SKM-1 (cell line): ENCODE results near the gene MYO16.

ENCODE experiments used
- DNase-seq: peaks from one replicate; lab custom pipeline; 2025; ENCODE audit not compliant: unreplicated experiment; lab: John Stamatoyannopoulos, UW

Gene MYO16

DNA sequence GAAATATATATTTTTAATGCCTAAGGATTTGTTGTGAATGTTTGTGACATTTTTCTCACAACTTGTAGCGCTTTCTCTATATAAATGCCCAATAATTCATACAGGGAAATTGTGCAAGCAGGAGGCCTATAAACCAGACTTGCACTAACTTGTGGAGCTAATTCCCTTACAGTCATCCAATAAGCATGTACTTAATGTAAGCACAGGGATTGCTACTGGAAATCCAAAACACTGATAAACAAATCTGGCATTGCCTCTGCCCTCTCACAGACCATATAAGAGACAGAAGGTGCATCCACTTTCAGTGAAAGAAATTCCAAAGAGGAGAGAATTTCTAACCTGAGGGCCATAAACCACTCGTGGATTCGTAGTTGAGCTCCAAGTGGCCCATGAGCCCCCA is 518.8 kb downstream of the MYO16 start:
- DNase-seq = no peak

DNA sequence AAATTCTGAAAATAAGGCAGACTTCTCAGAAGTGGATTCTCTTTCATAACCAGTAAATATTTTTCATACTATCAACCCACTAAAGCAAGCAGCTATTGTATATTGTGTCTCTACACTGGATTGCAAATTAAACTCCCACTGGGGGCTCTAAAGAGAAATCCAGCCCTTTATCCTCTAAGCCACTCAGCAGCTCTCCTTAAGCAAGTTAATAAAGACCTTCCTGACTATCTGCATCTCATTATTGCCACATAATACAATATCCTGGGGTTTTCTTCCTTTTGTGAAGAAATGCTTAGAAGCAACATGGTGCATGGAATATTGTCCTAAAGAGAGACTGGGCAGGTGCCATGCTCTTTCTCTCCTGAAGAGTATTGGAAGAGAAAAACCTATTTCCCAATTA is 521.3 kb downstream of the MYO16 start:
- no peak for DNase-seq

GRCh38 chr13:109151255-109151654 is 521.8 kb downstream of the MYO16 start:
- no peak for DNase-seq

- no peak for DNase-seq
Observed at GRCh38 chr13:109151696-109152095, 522.3 kb downstream of the MYO16 start.

DNA sequence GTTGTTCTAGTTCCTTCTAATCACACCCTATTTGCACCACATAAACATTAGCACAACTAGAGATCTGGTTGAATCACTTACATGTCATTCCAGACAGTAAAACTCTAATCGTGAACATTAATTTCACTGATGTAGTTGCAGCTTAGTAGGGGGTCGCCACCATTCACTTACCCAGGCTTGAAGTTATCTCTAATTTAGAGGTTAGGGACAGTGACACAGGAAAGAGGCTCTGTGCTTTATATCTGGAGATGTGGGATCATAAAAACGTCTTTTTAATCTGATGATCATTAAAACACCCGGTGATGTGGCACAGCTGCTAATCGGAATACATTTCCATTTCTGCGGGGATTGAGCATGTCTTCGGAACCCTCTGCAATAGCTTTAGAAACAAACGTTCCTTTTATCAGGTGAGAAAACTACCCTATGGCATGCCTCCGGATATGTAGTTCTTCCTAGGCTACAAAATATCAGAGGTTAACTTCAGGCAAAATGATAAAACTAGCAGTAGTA is 523.0 kb downstream of the MYO16 start:
- DNase-seq = no peak

DNA sequence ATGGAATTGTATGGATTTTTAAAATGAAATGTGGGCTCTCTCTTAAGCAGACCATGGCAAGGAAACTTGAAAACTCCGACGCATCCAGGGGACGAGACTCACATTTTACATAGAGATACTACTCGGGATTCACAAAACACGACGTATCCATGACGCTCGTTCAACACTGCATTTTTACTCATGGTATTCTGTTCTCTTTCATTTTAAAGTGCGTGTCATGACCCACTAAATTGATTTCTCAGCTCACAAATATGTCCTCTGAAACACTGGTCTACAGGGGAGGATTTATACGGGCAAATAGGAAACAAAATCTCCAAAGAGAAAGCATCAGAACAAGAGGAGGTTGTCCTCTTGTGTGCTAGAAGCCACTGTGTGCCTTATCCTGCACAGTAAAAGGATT is 523.5 kb downstream of the MYO16 start:
- no peak for DNase-seq

DNA sequence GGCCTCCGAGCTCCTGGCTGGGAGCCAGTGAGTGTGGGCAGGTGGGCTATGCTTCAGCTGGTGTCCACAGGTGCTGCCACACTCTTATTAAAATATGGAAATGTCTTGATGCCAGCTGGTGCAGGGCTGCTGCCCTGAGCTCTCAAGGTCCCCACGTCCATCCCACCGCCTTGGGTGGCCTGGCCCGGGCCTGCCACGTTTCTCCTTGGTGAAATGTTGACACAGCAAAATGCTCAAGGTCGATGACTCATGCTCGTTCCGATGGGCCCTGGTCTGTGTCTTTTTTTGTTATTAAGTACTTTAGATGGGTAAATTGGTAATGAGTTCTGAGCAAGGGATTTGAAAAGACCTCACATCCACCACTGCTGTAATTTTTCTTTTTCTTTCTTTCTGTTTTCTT is 524.7 kb downstream of the MYO16 start:
- no peak for DNase-seq

DNA sequence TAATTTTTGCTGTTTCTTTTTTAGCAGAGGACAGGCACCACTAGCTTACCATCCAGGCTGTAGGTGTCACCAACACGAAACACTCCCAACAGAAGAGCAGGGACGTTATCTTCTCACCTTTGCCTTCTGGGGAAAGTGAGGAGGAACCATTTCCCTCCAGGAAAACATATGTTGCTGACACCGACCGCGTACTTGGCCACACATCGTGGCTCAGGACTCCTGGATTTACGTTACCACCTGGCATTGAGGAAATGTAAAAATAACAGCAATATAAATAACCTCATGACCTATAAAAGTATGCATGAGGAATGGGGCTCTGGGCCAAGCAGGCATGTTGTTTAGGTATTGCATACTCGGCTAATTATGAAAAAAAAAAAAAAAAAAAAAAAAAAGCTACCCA is 525.1 kb downstream of the MYO16 start:
- DNase-seq = no peak

DNA sequence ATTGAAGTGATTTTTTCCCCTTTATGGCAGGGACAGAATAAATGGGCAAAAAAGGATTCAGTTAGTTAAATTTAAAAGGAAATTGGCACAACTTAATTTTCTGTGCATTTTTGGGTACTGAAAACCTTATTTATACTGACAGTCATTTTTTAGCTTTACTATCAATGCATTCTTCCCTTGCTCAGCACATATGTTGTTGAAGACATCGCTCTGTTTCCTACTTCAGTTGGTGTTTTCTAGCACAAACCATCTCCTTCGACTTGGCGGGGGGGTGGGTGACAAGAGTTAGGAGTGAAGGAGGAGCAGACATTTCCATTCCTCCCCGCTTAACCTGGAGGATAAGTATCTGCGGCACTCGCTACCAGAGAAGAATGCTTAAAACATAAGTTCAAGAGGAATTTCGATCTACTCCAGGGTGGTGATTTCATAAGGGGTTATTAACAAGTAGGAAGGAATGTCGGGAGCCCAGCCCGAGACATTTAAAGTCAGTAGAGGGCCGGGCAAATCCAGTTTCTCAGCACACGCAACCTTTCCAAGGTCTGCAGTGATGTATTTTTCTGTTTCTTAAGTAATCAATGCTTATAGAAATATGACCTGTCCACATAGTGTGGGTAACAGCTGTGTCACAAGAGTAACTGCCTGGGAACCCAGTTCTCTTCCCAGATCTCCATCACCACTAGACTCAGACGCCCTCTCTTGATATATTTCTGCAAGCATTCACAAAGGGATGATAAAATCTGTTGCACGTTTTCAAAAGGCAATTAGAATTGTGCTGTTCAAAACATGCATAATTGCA is 525.8 kb downstream of the MYO16 start:
- DNase-seq = no peak

- no peak for DNase-seq
Observed at GRCh38 chr13:109156181-109156935, 526.9 kb downstream of the MYO16 start.

DNA sequence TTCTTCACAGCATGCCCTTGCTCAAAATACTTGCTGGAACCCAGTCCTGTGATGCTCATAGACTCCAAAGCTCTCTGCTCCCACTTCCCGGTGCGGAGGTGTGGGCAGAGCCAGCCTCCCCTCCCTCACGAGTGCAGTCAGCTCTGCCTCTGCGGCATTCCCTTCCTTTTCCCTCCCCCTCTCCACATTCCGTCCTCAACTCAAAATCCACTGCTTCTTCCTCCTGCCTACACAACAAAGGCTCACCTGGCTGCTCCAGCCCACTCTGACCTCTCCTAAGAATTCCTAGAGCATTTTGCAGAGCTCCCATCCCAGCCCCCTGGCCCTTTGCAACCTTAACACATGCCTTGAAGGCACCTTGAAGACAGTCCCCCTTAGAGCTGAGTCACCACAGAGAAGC is 527.9 kb downstream of the MYO16 start:
- no peak for DNase-seq

GRCh38 chr13:109158383-109158782 is 529.0 kb downstream of the MYO16 start:
- DNase-seq = no peak

GRCh38 chr13:109159650-109160309 is 530.4 kb downstream of the MYO16 start:
- DNase-seq = no peak

GRCh38 chr13:109160357-109160756 is 530.9 kb downstream of the MYO16 start:
- no peak for DNase-seq

GRCh38 chr13:109160887-109161669 is 531.7 kb downstream of the MYO16 start:
- no peak for DNase-seq

- peak; percentile 95 for DNase-seq
Observed at GRCh38 chr13:109162248-109163036, 533.0 kb downstream of the MYO16 start.

DNA sequence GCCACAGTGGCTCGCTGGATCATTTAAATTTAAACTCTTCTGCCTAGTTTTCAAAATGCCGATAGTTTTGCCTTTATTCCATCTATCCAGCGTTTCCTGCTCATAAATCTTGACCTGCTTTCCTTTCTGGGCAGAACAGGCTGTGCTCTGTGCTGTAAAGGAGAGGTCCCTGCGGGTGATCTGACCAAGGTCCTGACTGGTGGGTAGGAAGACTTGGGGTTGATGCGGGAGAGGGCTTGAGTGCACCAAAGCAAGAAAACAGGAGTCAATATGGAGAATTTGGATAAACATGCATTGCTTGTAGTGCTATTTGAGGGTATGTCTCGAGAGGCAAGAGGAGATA is 533.6 kb downstream of the MYO16 start:
- no peak for DNase-seq

DNA sequence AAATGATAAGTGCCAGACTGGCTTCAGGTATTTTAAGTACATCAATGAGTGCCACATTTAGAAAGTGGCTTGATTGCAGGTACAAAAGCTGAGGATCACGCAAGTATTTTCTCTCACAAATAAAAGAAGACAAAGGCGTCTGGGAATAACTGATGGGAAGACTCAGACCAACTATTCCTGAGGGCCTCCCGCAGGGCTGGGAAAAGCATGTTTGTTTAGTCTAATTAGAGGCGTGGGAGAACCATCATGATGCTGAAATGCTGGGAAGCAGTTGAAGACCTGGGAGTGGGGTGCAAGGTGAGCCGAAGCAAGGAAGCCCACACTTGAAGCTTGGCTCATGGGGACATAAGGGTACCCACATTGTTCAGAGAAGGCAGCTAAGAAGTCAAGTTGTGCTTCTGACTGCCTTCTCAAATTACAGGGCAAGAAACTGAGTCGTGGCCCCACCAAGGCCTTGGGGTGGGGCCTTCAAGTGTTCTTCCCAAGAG is 536.0 kb downstream of the MYO16 start:
- no peak for DNase-seq

- DNase-seq = no peak
Observed at GRCh38 chr13:109166804-109167203, 537.4 kb downstream of the MYO16 start.

DNA sequence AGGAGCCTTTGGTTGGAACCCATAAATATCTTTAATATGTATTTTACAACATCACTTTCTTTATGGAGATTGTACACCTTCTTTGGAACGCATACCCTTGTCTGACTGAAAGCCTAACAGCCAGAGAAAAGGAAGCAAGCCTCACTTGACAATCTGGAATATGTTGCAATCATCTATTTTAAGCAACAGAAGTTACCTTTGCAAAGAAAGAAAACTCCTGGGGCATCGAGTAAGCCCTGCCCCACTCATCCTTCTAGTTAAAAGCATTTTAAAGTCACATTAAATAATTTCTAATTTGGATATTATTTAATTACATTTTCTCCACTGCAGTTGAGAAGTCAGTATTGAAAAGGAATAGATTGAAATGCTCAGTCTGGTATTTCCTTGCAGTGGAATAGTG is 542.7 kb downstream of the MYO16 start:
- peak; percentile 10 for DNase-seq
